ENCODE data around the gene POC1A. TPM values are rescaled to one million over a fixed set of nuclear protein-coding genes. Genes with fewer than 3 reads are reported as not detected.

The POC1A gene
- total and polyA plus RNA-seq, 7 donors, result 0.66 to 15.8 (median 1.7) TPM

DNA sequence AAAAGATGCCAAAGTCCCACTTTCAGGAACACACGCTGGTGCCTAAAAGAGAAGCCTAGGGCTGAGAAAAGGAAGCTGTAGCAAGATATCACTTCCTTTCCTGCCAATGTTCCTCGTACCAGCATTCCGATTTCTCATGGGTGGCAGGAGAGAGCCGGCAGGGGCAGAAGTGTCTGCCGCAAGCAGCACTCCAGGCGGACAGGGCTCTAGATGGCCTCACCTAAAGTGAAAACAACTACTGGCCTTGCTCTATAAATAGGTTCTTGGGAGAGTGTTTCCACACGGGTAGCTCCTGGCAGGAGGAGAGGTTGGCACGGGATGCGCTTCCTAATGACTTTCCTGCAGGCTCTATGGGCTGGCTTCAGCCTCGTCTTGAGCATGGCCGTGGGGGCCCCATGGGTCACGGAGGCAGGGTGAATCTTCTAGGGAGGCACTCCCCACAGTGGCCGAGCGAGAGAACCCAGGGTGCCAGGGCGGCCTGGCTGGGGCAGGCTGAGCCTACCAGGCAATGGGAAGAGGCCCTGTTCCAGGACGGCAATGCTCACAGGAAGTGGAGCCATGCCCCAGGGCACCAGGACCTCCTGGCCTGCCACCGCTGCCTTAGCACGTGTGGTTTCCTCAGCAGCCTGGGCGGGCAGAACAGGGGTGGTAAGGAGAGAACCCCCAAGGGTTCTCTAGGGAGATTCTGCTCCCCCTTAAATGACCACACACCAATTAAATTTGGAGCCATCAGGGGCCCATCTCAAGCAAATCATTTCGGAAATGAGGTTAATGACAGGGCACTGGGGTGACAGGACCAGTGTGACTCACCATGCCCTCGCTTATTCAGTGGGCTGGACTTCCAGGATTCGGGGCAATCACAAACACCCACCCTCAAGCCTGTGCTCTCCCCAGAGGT lies 83.2 kb downstream of the POC1A start:
- intact Hi-C loops (cut with DNase I), result loop anchor here (5.0 kb wide), 1 partner anchor 51 kb away; no protein-coding TSS in a partner anchor

GRCh38 chr3:52069855-52070254 lies 84.4 kb downstream of the POC1A start:
- no peak overlapping the region for H3K4me3 ChIP-seq
- peaks cover 0 to 18% (median 15%) of the 10 kb centered on the region in 4 donors for H3K4me1 ChIP-seq
- 94 to 95% methylated on average over 4 of the region's 4 CpGs for WGBS, 2 donors
- intact Hi-C loops (cut with DNase I), result loop anchor here (5.0 kb wide), 1 partner anchor 52 kb away; no protein-coding TSS in a partner anchor
- TF ChIP-seq CTCF (IDR thresholded peaks at IDR 0.05) (no peak), EP300 (IDR thresholded peaks at IDR 0.05) (no peak), POLR2A (IDR thresholded peaks at IDR 0.05) (no peak), POLR2AphosphoS5 (IDR thresholded peaks at IDR 0.05) (no peak)
- peak overlapping the region in 3 of 4 donors; percentile 66 to 76 (median 75) for H3K27ac ChIP-seq
- no peaks in the 10 kb centered on the region for H3K9me3 ChIP-seq
- no peaks in the 10 kb centered on the region for H3K36me3 ChIP-seq
- no peaks in the 10 kb centered on the region for H3K27me3 ChIP-seq
- no peak for DNase-seq

More for the DNA sequence above, 83.2 kb downstream of the POC1A start:
- TF ChIP-seq POLR2A (IDR thresholded peaks at IDR 0.05) (no peak), POLR2AphosphoS5 (IDR thresholded peaks at IDR 0.05) (peak in 1 of 4 donors; percentile 8), EP300 (IDR thresholded peaks at IDR 0.05) (no peak), CTCF (IDR thresholded peaks at IDR 0.05) (no peak)
- Histone ChIP-seq H3K9me3 (no peaks in the 10 kb centered on the region), H3K4me1 (peaks cover 0 to 18% (median 15%) of the 10 kb centered on the region in 4 donors), H3K27ac (peak overlapping the region; percentile 66 to 76 (median 72)), H3K36me3 (no peaks in the 10 kb centered on the region), H3K4me3 (no peak overlapping the region), H3K27me3 (no peaks in the 10 kb centered on the region)
- peak; percentile 84 for DNase-seq
- 81 to 89% methylated on average over 22 of the region's 22 CpGs for whole genome bisulfite sequencing, 2 donors

DNA sequence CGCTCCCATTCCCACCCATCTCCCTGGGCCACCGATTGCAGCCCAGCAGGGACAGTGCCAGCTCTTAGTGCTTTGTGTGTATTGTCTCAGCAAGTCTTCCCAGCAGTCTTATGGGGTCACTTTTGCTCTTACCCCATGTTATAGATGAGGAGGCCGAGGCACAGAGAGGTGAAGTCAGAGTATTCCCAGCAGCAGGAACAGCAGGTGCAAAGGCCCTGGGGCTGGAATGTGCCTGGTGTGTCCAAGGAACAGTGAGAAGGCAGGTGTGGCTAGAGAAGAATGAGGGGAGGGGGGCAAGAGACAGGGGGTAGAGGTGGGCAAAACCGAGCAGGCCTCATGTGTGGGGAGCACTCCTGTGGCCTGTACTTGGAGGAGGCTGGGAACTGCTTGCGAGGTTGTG lies 85.1 kb downstream of the POC1A start:
- Histone ChIP-seq H3K4me1 (peaks cover 0 to 18% (median 15%) of the 10 kb centered on the region in 4 donors), H3K36me3 (no peaks in the 10 kb centered on the region), H3K4me3 (no peak overlapping the region), H3K27me3 (no peaks in the 10 kb centered on the region), H3K27ac (no peak overlapping the region), H3K9me3 (no peaks in the 10 kb centered on the region)
- intact Hi-C loops (cut with DNase I), result no loop called here
- no peak for DNase-seq
- TF ChIP-seq EP300 (IDR thresholded peaks at IDR 0.05) (no peak), POLR2AphosphoS5 (IDR thresholded peaks at IDR 0.05) (no peak), CTCF (IDR thresholded peaks at IDR 0.05) (no peak), POLR2A (IDR thresholded peaks at IDR 0.05) (no peak)
- 93 to 94% methylated on average over 5 of the region's 5 CpGs for WGBS, 2 donors

GRCh38 chr3:52068730-52069129 lies 85.5 kb downstream of the POC1A start:
- TF ChIP-seq POLR2A (IDR thresholded peaks at IDR 0.05) (no peak), EP300 (IDR thresholded peaks at IDR 0.05) (no peak), CTCF (IDR thresholded peaks at IDR 0.05) (no peak), POLR2AphosphoS5 (IDR thresholded peaks at IDR 0.05) (no peak)
- H3K27ac ChIP-seq, result no peak overlapping the region
- intact Hi-C loops (cut with DNase I), result no loop called here

More at GRCh38 chr3:52068730-52069129, 85.5 kb downstream of the POC1A start:
- no peak for DNase-seq
- no peaks in the 10 kb centered on the region for H3K27me3 ChIP-seq
- H3K36me3 ChIP-seq, result no peaks in the 10 kb centered on the region
- peaks cover 0 to 18% (median 15%) of the 10 kb centered on the region in 4 donors for H3K4me1 ChIP-seq
- H3K9me3 ChIP-seq, result no peaks in the 10 kb centered on the region
- 47 to 79% methylated on average over 12 of the region's 12 CpGs for WGBS, 2 donors
- no peak overlapping the region for H3K4me3 ChIP-seq
